Ishikawa (cell line): ENCODE results near the gene PIGU.

Experiments
- FOXM1 ChIP-seq: IDR thresholded peaks from 2 replicates; pipeline ENCODE4 v1.6.1; 2012; ENCODE audit warnings: low read depth, borderline replicate concordance
- RAD21 ChIP-seq: IDR thresholded peaks from 2 replicates; pipeline ENCODE4 v1.6.1; 2012; ENCODE audit warnings: low read depth
- TAF1 ChIP-seq: IDR thresholded peaks from 2 replicates; pipeline ENCODE4 v1.6.1; 2012; ENCODE audit warnings: low read depth, mild to moderate bottlenecking
- YY1 ChIP-seq: IDR thresholded peaks from 2 replicates; pipeline ENCODE4 v1.6.1; 2012; ENCODE audit warnings: low read depth
- TF ChIP-seq, protein P1 (sequence below): IDR thresholded peaks from 2 replicates; pipeline ENCODE4 v1.6.1; 2012

- TF ChIP-seq FOXM1 (no peak), RAD21 (no peak), YY1 (no peak), TAF1 (peak; percentile 73)
- TF ChIP-seq, protein P1, sequence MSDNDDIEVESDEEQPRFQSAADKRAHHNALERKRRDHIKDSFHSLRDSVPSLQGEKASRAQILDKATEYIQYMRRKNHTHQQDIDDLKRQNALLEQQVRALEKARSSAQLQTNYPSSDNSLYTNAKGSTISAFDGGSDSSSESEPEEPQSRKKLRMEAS: peak; percentile 53; the same call in 1 of the 2 replicates
Measured at GRCh38 chr20:34516247-34517113, 160.4 kb downstream of the PIGU start, which contains the start of gene DYNLRB1.
